ENCODE results near the gene AP1G1.

Gene AP1G1

GRCh38 chr16:71851746-71852145 is 43.1 kb upstream of the AP1G1 start:
- H3K36me3 ChIP-seq (ENCODE audit: insufficient read depth, insufficient read length, low read length) = peaks cover 91% of the 10 kb centered on the region

GRCh38 chr16:71848622-71849021 is 40.0 kb upstream of the AP1G1 start:
- TF ChIP-seq YY1 (IDR thresholded peaks at IDR 0.05; ENCODE audit: insufficient read depth, insufficient read length) = no peak
- TF ChIP-seq SUZ12 (IDR thresholded peaks at IDR 0.05; ENCODE audit: extremely low read depth, insufficient read depth, insufficient read length) = no peak
- TF ChIP-seq ZNF274 (IDR thresholded peaks at IDR 0.05; ENCODE audit: low read depth, low read length) = no peak
- Histone ChIP-seq H3K36me3 (ENCODE audit: insufficient read depth, insufficient read length, low read length) (peaks cover 60% of the 10 kb centered on the region), H3K4me3 (ENCODE audit: insufficient read length, low read depth) (no peak overlapping the region), H3K9me3 (ENCODE audit: insufficient read depth, low read length) (no peaks in the 10 kb centered on the region), H3K9ac (ENCODE audit: insufficient read length, low read depth) (no peak overlapping the region), H3K27me3 (ENCODE audit: insufficient read depth, insufficient read length) (no peaks in the 10 kb centered on the region), H3K4me1 (ENCODE audit: insufficient read depth, insufficient read length) (peaks cover 2% of the 10 kb centered on the region)
- DNase-seq (ENCODE audit: low read depth, low spot score) = no peak

More at GRCh38 chr16:71851746-71852145, 43.1 kb upstream of the AP1G1 start:
- Histone ChIP-seq H3K9ac (ENCODE audit: insufficient read length, low read depth) (no peak overlapping the region), H3K27me3 (ENCODE audit: insufficient read depth, insufficient read length) (no peaks in the 10 kb centered on the region), H3K9me3 (ENCODE audit: insufficient read depth, low read length) (no peaks in the 10 kb centered on the region), H3K4me3 (ENCODE audit: insufficient read length, low read depth) (no peak overlapping the region), H3K4me1 (ENCODE audit: insufficient read depth, insufficient read length) (peaks cover 2% of the 10 kb centered on the region)
- no peak for DNase-seq (ENCODE audit: low read depth, low spot score)
- no peak for TF ChIP-seq ZNF274 (IDR thresholded peaks at IDR 0.05; ENCODE audit: low read depth, low read length)
- no peak for TF ChIP-seq YY1 (IDR thresholded peaks at IDR 0.05; ENCODE audit: insufficient read depth, insufficient read length)
- no peak for TF ChIP-seq SUZ12 (IDR thresholded peaks at IDR 0.05; ENCODE audit: extremely low read depth, insufficient read depth, insufficient read length)

GRCh38 chr16:71847096-71847495 is 38.5 kb upstream of the AP1G1 start:
- peak overlapping the region; percentile 99 for H3K9ac ChIP-seq (ENCODE audit: insufficient read length, low read depth)

GRCh38 chr16:71846431-71846830 is 37.8 kb upstream of the AP1G1 start:
- DNase-seq (ENCODE audit: low read depth, low spot score) = peak; percentile 23
- H3K9me3 ChIP-seq (ENCODE audit: insufficient read depth, low read length) = no peaks in the 10 kb centered on the region
- H3K4me1 ChIP-seq (ENCODE audit: insufficient read depth, insufficient read length) = peaks cover 2% of the 10 kb centered on the region
- peak overlapping the region; percentile 99 for H3K9ac ChIP-seq (ENCODE audit: insufficient read length, low read depth)
- no peaks in the 10 kb centered on the region for H3K27me3 ChIP-seq (ENCODE audit: insufficient read depth, insufficient read length)
- TF ChIP-seq ZNF274 (IDR thresholded peaks at IDR 0.05; ENCODE audit: low read depth, low read length) = no peak
- TF ChIP-seq SUZ12 (IDR thresholded peaks at IDR 0.05; ENCODE audit: extremely low read depth, insufficient read depth, insufficient read length) = no peak
- peak overlapping the region; percentile 99 for H3K4me3 ChIP-seq (ENCODE audit: insufficient read length, low read depth)
- peaks cover 39% of the 10 kb centered on the region for H3K36me3 ChIP-seq (ENCODE audit: insufficient read depth, insufficient read length, low read length)

More at GRCh38 chr16:71847096-71847495, 38.5 kb upstream of the AP1G1 start:
- Histone ChIP-seq H3K4me3 (ENCODE audit: insufficient read length, low read depth) (peak overlapping the region; percentile 99), H3K4me1 (ENCODE audit: insufficient read depth, insufficient read length) (peaks cover 2% of the 10 kb centered on the region), H3K36me3 (ENCODE audit: insufficient read depth, insufficient read length, low read length) (peaks cover 45% of the 10 kb centered on the region), H3K27me3 (ENCODE audit: insufficient read depth, insufficient read length) (no peaks in the 10 kb centered on the region), H3K9me3 (ENCODE audit: insufficient read depth, low read length) (no peaks in the 10 kb centered on the region)
- TF ChIP-seq YY1 (IDR thresholded peaks at IDR 0.05; ENCODE audit: insufficient read depth, insufficient read length) (no peak), ZNF274 (IDR thresholded peaks at IDR 0.05; ENCODE audit: low read depth, low read length) (no peak), SUZ12 (IDR thresholded peaks at IDR 0.05; ENCODE audit: extremely low read depth, insufficient read depth, insufficient read length) (no peak)
- DNase-seq (ENCODE audit: low read depth, low spot score) = no peak

- Histone ChIP-seq H3K4me1 (ENCODE audit: insufficient read depth, insufficient read length) (peaks cover 2% of the 10 kb centered on the region), H3K36me3 (ENCODE audit: insufficient read depth, insufficient read length, low read length) (peaks cover 33% of the 10 kb centered on the region), H3K4me3 (ENCODE audit: insufficient read length, low read depth) (peak within 1 kb of the TSS; percentile 99), H3K9ac (ENCODE audit: insufficient read length, low read depth) (peak within 1 kb of the TSS; percentile 99), H3K9me3 (ENCODE audit: insufficient read depth, low read length) (no peaks in the 10 kb centered on the region), H3K27me3 (ENCODE audit: insufficient read depth, insufficient read length) (no peaks in the 10 kb centered on the region)
- TF ChIP-seq YY1 (IDR thresholded peaks at IDR 0.05; ENCODE audit: insufficient read depth, insufficient read length) (no peak), SUZ12 (IDR thresholded peaks at IDR 0.05; ENCODE audit: extremely low read depth, insufficient read depth, insufficient read length) (no peak), ZNF274 (IDR thresholded peaks at IDR 0.05; ENCODE audit: low read depth, low read length) (no peak)
- DNase-seq (ENCODE audit: low read depth, low spot score) = peak; percentile 75
These were observed 37.2 kb upstream of the AP1G1 start, which contains the start of gene ATXN1L for GRCh38 chr16:71845639-71846430. TSS of gene ATXN1L (plus strand) at chr16:71845976. CDS start at chr16:71849741, 3,765 bp downstream.

- no peak overlapping the region for H3K4me3 ChIP-seq (ENCODE audit: insufficient read length, low read depth)
- TF ChIP-seq YY1 (IDR thresholded peaks at IDR 0.05; ENCODE audit: insufficient read depth, insufficient read length) (no peak), SUZ12 (IDR thresholded peaks at IDR 0.05; ENCODE audit: extremely low read depth, insufficient read depth, insufficient read length) (no peak), ZNF274 (IDR thresholded peaks at IDR 0.05; ENCODE audit: low read depth, low read length) (no peak)
- no peak for DNase-seq (ENCODE audit: low read depth, low spot score)
- H3K9me3 ChIP-seq (ENCODE audit: insufficient read depth, low read length) = no peaks in the 10 kb centered on the region
- H3K9ac ChIP-seq (ENCODE audit: insufficient read length, low read depth) = no peak overlapping the region
- no peaks in the 10 kb centered on the region for H3K27me3 ChIP-seq (ENCODE audit: insufficient read depth, insufficient read length)
- peaks cover 2% of the 10 kb centered on the region for H3K4me1 ChIP-seq (ENCODE audit: insufficient read depth, insufficient read length)
- H3K36me3 ChIP-seq (ENCODE audit: insufficient read depth, insufficient read length, low read length) = peaks cover 10% of the 10 kb centered on the region
These were observed 34.9 kb upstream of the AP1G1 start for GRCh38 chr16:71843572-71843971.

- H3K4me1 ChIP-seq (ENCODE audit: insufficient read depth, insufficient read length) = no peaks in the 10 kb centered on the region
- H3K9me3 ChIP-seq (ENCODE audit: insufficient read depth, low read length) = no peaks in the 10 kb centered on the region
- H3K4me3 ChIP-seq (ENCODE audit: insufficient read length, low read depth) = no peak overlapping the region
- H3K9ac ChIP-seq (ENCODE audit: insufficient read length, low read depth) = no peak overlapping the region
- H3K36me3 ChIP-seq (ENCODE audit: insufficient read depth, insufficient read length, low read length) = no peaks in the 10 kb centered on the region
- TF ChIP-seq SUZ12 (IDR thresholded peaks at IDR 0.05; ENCODE audit: extremely low read depth, insufficient read depth, insufficient read length) (no peak), ZNF274 (IDR thresholded peaks at IDR 0.05; ENCODE audit: low read depth, low read length) (no peak), YY1 (IDR thresholded peaks at IDR 0.05; ENCODE audit: insufficient read depth, insufficient read length) (no peak)
- DNase-seq (ENCODE audit: low read depth, low spot score) = no peak
- H3K27me3 ChIP-seq (ENCODE audit: insufficient read depth, insufficient read length) = no peaks in the 10 kb centered on the region
These were observed 31.4 kb upstream of the AP1G1 start for GRCh38 chr16:71840052-71840451.

Measured in NT2/D1 (cell line).